ENCODE data around the gene SCGB1D4.

SCGB1D4 gene

GRCh38 chr11:62322524-62322923, 23.6 kb upstream of the SCGB1D4 start:
- Mint-ChIP-seq H3K9me3 (no peaks in the 10 kb centered on the region), H3K27ac (no peak overlapping the region), H3K36me3 (no peaks in the 10 kb centered on the region), H3K4me3 (no peak overlapping the region), H3K4me1 (peaks cover 5% of the 10 kb centered on the region)
- ATAC-seq, result no peak
- DNase-seq (ENCODE audit: low spot score in 2 of 2), result no peak

GRCh38 chr11:62315431-62315830, 16.6 kb upstream of the SCGB1D4 start:
- no peak overlapping the region for H3K27ac Mint-ChIP-seq
- DNase-seq (ENCODE audit: low spot score in 2 of 2) (no peak), ATAC-seq (no peak)
- no peaks in the 10 kb centered on the region for H3K9me3 Mint-ChIP-seq
- no peak overlapping the region for H3K4me3 Mint-ChIP-seq
- no peaks in the 10 kb centered on the region for H3K36me3 Mint-ChIP-seq
- H3K4me1 Mint-ChIP-seq, result peaks cover 16% of the 10 kb centered on the region

- no peak overlapping the region for H3K27ac Mint-ChIP-seq
- DNase-seq (ENCODE audit: low spot score in 2 of 2) (no peak), ATAC-seq (no peak)
- no peak overlapping the region for H3K4me3 Mint-ChIP-seq
- peaks cover 16% of the 10 kb centered on the region for H3K4me1 Mint-ChIP-seq
- H3K9me3 Mint-ChIP-seq, result no peaks in the 10 kb centered on the region
- H3K36me3 Mint-ChIP-seq, result no peaks in the 10 kb centered on the region
Measured at GRCh38 chr11:62309991-62310390, 11.1 kb upstream of the SCGB1D4 start.

- ATAC-seq (no peak), DNase-seq (ENCODE audit: low spot score in 2 of 2) (no peak)
- Mint-ChIP-seq H3K4me3 (no peak overlapping the region), H3K9me3 (no peaks in the 10 kb centered on the region), H3K4me1 (peaks cover 16% of the 10 kb centered on the region), H3K36me3 (no peaks in the 10 kb centered on the region), H3K27ac (no peak overlapping the region)
Measured at GRCh38 chr11:62307950-62308349, 9.1 kb upstream of the SCGB1D4 start.

- Mint-ChIP-seq H3K4me1 (peaks cover 4% of the 10 kb centered on the region), H3K4me3 (no peak overlapping the region), H3K9me3 (no peaks in the 10 kb centered on the region), H3K27ac (no peak overlapping the region), H3K36me3 (no peaks in the 10 kb centered on the region)
- DNase-seq (ENCODE audit: low spot score in 2 of 2) (no peak), ATAC-seq (no peak)
Measured at GRCh38 chr11:62306227-62306626, 7.4 kb upstream of the SCGB1D4 start.

GRCh38 chr11:62295504-62295903, 3.4 kb downstream of the SCGB1D4 start:
- Mint-ChIP-seq H3K9me3 (no peaks in the 10 kb centered on the region), H3K4me1 (no peaks in the 10 kb centered on the region), H3K4me3 (no peak overlapping the region), H3K36me3 (no peaks in the 10 kb centered on the region), H3K27ac (no peak overlapping the region)
- DNase-seq (ENCODE audit: low spot score in 2 of 2) (no peak), ATAC-seq (peak; percentile 32)

GRCh38 chr11:62280452-62280851, 18.4 kb downstream of the SCGB1D4 start:
- H3K36me3 Mint-ChIP-seq, result no peaks in the 10 kb centered on the region
- no peak for ATAC-seq
- H3K4me3 Mint-ChIP-seq, result no peak overlapping the region
- H3K9me3 Mint-ChIP-seq, result no peaks in the 10 kb centered on the region
- no peaks in the 10 kb centered on the region for H3K4me1 Mint-ChIP-seq
- no peak for DNase-seq (ENCODE audit: low spot score in 2 of 2)
- H3K27ac Mint-ChIP-seq, result no peak overlapping the region

GRCh38 chr11:62273789-62274275, 25.0 kb downstream of the SCGB1D4 start:
- ATAC-seq, result no peak
- no peaks in the 10 kb centered on the region for H3K9me3 Mint-ChIP-seq
- DNase-seq (ENCODE audit: low spot score in 2 of 2), result no peak
- H3K4me1 Mint-ChIP-seq, result peaks cover under 1% of the 10 kb centered on the region
- H3K27ac Mint-ChIP-seq, result no peak overlapping the region
- H3K4me3 Mint-ChIP-seq, result no peak overlapping the region
- H3K36me3 Mint-ChIP-seq, result no peaks in the 10 kb centered on the region

- ATAC-seq (no peak), DNase-seq (ENCODE audit: low spot score in 2 of 2) (no peak)
- Mint-ChIP-seq H3K27ac (no peak overlapping the region), H3K9me3 (no peaks in the 10 kb centered on the region), H3K4me3 (no peak overlapping the region), H3K36me3 (no peaks in the 10 kb centered on the region), H3K4me1 (peaks cover 6% of the 10 kb centered on the region)
Measured at GRCh38 chr11:62273284-62273683, 25.6 kb downstream of the SCGB1D4 start.

- H3K4me3 Mint-ChIP-seq, result no peak within 1 kb of the TSS
- H3K36me3 Mint-ChIP-seq, result no peaks in the 10 kb centered on the region
- DNase-seq (ENCODE audit: low spot score in 2 of 2), result no peak
- H3K4me1 Mint-ChIP-seq, result peaks cover 20% of the 10 kb centered on the region
- no peak within 1 kb of the TSS for H3K27ac Mint-ChIP-seq
- ATAC-seq, result no peak
- H3K9me3 Mint-ChIP-seq, result no peaks in the 10 kb centered on the region
Measured at GRCh38 chr11:62269654-62270278, 29.1 kb downstream of the SCGB1D4 start, which contains the start of gene SCGB2A2. Gene SCGB2A2, plus strand, starts transcription at chr11:62270158. Its CDS starts 59 bp downstream, at chr11:62270217.

GRCh38 chr11:62267576-62267975, 31.3 kb downstream of the SCGB1D4 start:
- peak overlapping the region; percentile 9 for H3K27ac Mint-ChIP-seq
- peaks cover 27% of the 10 kb centered on the region for H3K4me1 Mint-ChIP-seq
- peak; percentile 64 for ATAC-seq
- H3K4me3 Mint-ChIP-seq, result no peak overlapping the region
- DNase-seq (ENCODE audit: low spot score in 2 of 2), result no peak
- no peaks in the 10 kb centered on the region for H3K36me3 Mint-ChIP-seq
- H3K9me3 Mint-ChIP-seq, result no peaks in the 10 kb centered on the region

GRCh38 chr11:62267050-62267449, 31.8 kb downstream of the SCGB1D4 start:
- ATAC-seq (peak; percentile 60), DNase-seq (ENCODE audit: low spot score in 2 of 2) (no peak)
- Mint-ChIP-seq H3K27ac (peak overlapping the region; percentile 9), H3K4me1 (peaks cover 27% of the 10 kb centered on the region), H3K9me3 (no peaks in the 10 kb centered on the region), H3K36me3 (no peaks in the 10 kb centered on the region), H3K4me3 (peak overlapping the region; percentile 30)

GRCh38 chr11:62266558-62266957, 32.3 kb downstream of the SCGB1D4 start:
- Mint-ChIP-seq H3K4me1 (peaks cover 27% of the 10 kb centered on the region), H3K9me3 (no peaks in the 10 kb centered on the region), H3K36me3 (no peaks in the 10 kb centered on the region), H3K27ac (peak overlapping the region; percentile 9), H3K4me3 (peak overlapping the region; percentile 30)
- DNase-seq (ENCODE audit: low spot score in 2 of 2) (no peak), ATAC-seq (peak; percentile 93)

GRCh38 chr11:62264004-62264403, 34.9 kb downstream of the SCGB1D4 start:
- H3K9me3 Mint-ChIP-seq, result no peaks in the 10 kb centered on the region
- ATAC-seq (no peak), DNase-seq (ENCODE audit: low spot score in 2 of 2) (no peak)
- no peak overlapping the region for H3K4me3 Mint-ChIP-seq
- H3K27ac Mint-ChIP-seq, result no peak overlapping the region
- no peaks in the 10 kb centered on the region for H3K36me3 Mint-ChIP-seq
- H3K4me1 Mint-ChIP-seq, result peaks cover 27% of the 10 kb centered on the region

GRCh38 chr11:62260261-62260953, 38.5 kb downstream of the SCGB1D4 start:
- Mint-ChIP-seq H3K36me3 (no peaks in the 10 kb centered on the region), H3K4me1 (peaks cover 13% of the 10 kb centered on the region), H3K4me3 (no peak overlapping the region), H3K27ac (no peak overlapping the region), H3K9me3 (no peaks in the 10 kb centered on the region)
- DNase-seq (ENCODE audit: low spot score in 2 of 2) (no peak), ATAC-seq (no peak)

- no peak overlapping the region for H3K27ac Mint-ChIP-seq
- H3K36me3 Mint-ChIP-seq, result no peaks in the 10 kb centered on the region
- DNase-seq (ENCODE audit: low spot score in 2 of 2) (no peak), ATAC-seq (no peak)
- no peaks in the 10 kb centered on the region for H3K4me1 Mint-ChIP-seq
- peaks cover 6% of the 10 kb centered on the region for H3K9me3 Mint-ChIP-seq
- no peak overlapping the region for H3K4me3 Mint-ChIP-seq
Measured at GRCh38 chr11:62256281-62256680, 42.6 kb downstream of the SCGB1D4 start.

Measured in stimulated activated effector memory CD8-positive, alpha-beta T cell treated with anti-CD3 and anti-CD28 coated beads, Interleukin-12 subunit alpha, Interleukin-12 subunit beta, amount 100 ng/mL, for 72 hours (primary cell).